ENCODE results near the gene AGPAT2. TPM values are rescaled to one million over a fixed set of nuclear protein-coding genes. Genes with fewer than 3 reads are reported as not detected.

Gene AGPAT2
- total RNA-seq, 2 donors from 2014 or later: 33.4 to 39.8 TPM

DNA sequence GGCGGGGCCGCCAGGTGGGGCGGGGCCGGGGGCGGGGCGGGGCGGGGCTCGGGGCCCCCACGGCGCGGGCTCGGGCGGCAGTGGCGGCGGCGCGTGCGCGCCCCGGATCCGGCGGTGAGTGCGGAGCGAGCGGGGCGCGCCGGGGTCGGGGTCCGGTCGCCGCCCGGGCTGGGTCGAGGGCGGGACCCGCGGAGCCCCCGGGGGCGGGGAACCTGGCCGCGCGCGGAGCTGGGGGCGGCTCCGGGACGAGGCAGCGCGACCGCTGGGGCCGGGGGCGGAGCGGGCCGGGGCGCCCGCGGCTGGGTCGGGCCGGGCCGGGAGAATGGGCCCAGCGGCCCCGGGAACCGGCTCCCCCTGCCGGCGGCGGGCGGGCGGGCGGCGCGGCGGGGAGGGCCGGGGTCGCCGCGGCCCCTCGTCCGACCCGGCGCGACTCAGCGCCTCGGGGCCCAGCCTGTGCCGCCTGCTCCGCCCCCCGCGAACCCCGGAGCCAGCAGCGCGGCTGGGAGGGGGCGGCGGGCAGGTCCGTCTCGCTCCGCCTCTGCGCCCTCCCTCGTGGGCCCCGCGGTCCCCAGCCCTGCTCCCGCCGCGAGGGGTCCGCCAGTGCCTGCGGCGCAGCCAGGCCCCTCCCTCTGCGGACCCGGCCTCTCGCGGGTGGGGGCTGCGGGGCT, 21.4 kb downstream of the AGPAT2 start:
- Histone ChIP-seq H3K9me3 (ENCODE audit: control insufficient read depth, low read length) (no peaks in the 10 kb centered on the region), H3K4me1 (ENCODE audit: control insufficient read depth, insufficient read depth, low read length) (no peaks in the 10 kb centered on the region), H3K9ac (ENCODE audit: extremely low read depth, low read length, poor library complexity, severe bottlenecking) (no peak overlapping the region), H3K36me3 (ENCODE audit: control insufficient read depth, insufficient read depth, low read length) (no peaks in the 10 kb centered on the region), H3K4me3 (ENCODE audit: low read length) (no peak overlapping the region), H3K27me3 (ENCODE audit: control insufficient read depth, insufficient read depth, low read length, poor library complexity, severe bottlenecking) (no peaks in the 10 kb centered on the region), H3K27ac (ENCODE audit: low read depth, low read length) (no peak overlapping the region)
- Mint-ChIP-seq H3K27ac (no peak overlapping the region), H3K36me3 (ENCODE audit: low read depth) (no peaks in the 10 kb centered on the region), H3K9me3 (no peaks in the 10 kb centered on the region), H3K27me3 (ENCODE audit: insufficient read depth) (peaks cover 6% of the 10 kb centered on the region), H3K4me3 (peak overlapping the region; percentile 55), H3K4me1 (no peaks in the 10 kb centered on the region)
- TF ChIP-seq, protein P1, sequence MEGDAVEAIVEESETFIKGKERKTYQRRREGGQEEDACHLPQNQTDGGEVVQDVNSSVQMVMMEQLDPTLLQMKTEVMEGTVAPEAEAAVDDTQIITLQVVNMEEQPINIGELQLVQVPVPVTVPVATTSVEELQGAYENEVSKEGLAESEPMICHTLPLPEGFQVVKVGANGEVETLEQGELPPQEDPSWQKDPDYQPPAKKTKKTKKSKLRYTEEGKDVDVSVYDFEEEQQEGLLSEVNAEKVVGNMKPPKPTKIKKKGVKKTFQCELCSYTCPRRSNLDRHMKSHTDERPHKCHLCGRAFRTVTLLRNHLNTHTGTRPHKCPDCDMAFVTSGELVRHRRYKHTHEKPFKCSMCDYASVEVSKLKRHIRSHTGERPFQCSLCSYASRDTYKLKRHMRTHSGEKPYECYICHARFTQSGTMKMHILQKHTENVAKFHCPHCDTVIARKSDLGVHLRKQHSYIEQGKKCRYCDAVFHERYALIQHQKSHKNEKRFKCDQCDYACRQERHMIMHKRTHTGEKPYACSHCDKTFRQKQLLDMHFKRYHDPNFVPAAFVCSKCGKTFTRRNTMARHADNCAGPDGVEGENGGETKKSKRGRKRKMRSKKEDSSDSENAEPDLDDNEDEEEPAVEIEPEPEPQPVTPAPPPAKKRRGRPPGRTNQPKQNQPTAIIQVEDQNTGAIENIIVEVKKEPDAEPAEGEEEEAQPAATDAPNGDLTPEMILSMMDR (conservative IDR thresholded peaks at IDR 0.05): no peak
- DNase-seq: no peak
- WGBS, 2 experiments (ENCODE audit: insufficient coverage in 1 of 2, insufficient read length in 1 of 2): 0% methylated on average over 33 to 109 of the region's 109 CpGs

DNA sequence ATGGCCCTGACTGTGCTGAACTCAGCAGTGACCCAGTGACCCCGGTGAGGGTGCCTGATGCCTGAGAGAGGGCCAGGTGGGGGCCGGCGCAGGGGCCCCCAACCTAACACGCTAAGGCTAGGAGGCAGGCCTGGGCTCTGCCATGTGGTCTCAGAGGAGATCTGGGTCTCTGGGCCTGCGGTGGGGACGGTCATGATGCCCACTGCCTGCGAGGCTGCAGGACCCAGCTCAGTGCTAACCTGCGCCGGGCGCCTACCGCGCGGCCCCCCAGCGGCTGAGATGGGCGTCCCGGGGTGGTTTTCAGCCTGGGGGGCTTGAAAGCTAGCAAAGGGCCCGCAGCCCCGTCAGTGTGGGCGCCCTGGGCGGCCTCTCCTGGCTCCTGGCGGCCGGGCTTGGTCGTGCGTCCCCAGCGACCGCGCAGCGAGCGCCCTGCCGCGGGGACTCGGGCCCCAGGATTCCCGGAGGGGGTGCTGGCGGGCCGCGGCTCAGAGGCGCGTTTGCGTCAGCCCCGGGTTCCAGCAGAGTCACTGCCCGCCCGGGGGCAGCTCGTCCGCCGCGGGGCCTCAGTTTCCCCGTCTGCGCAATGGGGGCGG, 22.1 kb downstream of the AGPAT2 start:
- H3K27ac Mint-ChIP-seq: no peak overlapping the region
- no peaks in the 10 kb centered on the region for H3K4me1 ChIP-seq (ENCODE audit: control insufficient read depth, insufficient read depth, low read length)
- TF ChIP-seq, protein P1 (conservative IDR thresholded peaks at IDR 0.05): peak; percentile 74
- 21 to 24% methylated on average over 18 to 49 of the region's 49 CpGs for WGBS, 2 experiments (ENCODE audit: insufficient coverage in 1 of 2, insufficient read length in 1 of 2)
- no peaks in the 10 kb centered on the region for H3K27me3 ChIP-seq (ENCODE audit: control insufficient read depth, insufficient read depth, low read length, poor library complexity, severe bottlenecking)
- no peak overlapping the region for H3K9ac ChIP-seq (ENCODE audit: extremely low read depth, low read length, poor library complexity, severe bottlenecking)
- no peaks in the 10 kb centered on the region for H3K36me3 Mint-ChIP-seq (ENCODE audit: low read depth)
- no peak overlapping the region for H3K4me3 ChIP-seq (ENCODE audit: low read length)
- peaks cover 6% of the 10 kb centered on the region for H3K27me3 Mint-ChIP-seq (ENCODE audit: insufficient read depth)
- H3K4me3 Mint-ChIP-seq: peak overlapping the region; percentile 60
- DNase-seq: peak; percentile 85
- no peak overlapping the region for H3K27ac ChIP-seq (ENCODE audit: low read depth, low read length)
- H3K4me1 Mint-ChIP-seq: no peaks in the 10 kb centered on the region
- no peaks in the 10 kb centered on the region for H3K9me3 Mint-ChIP-seq
- no peaks in the 10 kb centered on the region for H3K36me3 ChIP-seq (ENCODE audit: control insufficient read depth, insufficient read depth, low read length)
- no peaks in the 10 kb centered on the region for H3K9me3 ChIP-seq (ENCODE audit: control insufficient read depth, low read length)

DNA sequence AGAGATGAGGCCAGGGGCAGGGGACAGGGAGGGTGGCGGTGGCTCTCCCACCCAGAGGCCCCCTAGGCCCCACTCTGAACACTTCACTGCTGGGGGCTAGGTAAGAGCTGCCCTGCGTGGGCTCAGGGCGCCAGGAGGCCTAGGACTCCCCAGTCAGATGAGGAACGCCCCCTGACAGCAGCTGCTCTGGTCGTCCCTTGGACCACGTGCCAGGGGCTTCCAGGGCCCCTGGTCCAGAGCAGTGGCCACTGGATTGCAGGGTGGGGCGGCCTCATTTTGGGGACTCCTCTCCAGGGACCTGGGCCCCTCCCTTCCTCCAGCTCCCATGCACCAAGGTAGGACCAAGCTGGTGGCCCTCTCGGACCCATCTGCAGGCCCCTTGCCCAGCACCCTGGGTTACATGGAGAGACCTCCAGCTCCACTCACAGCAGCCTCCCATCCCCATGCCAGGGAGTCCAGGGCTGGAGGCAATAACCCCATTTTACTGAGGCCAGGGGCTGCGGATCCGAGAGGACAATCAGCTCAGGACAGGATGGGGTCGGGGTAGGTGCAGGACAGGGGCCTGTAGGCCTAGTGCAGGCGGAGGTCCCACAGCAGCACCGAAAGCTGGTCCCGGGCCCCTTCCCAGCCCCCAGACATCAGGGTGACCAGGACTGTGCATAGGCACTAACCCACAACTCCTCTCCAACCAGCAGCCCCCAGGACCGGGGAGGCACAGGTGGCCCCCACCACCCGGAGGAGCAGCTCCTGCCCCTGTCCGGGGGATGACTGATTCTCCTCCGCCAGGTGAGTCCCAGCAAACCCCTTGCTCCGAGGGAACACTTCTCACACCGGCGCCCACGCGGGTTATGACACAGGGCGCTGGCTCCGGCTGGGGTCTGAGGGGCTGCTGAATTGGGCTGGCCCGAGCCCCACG, 23.0 kb downstream of the AGPAT2 start:
- Histone ChIP-seq H3K9me3 (ENCODE audit: control insufficient read depth, low read length) (no peaks in the 10 kb centered on the region), H3K27ac (ENCODE audit: low read depth, low read length) (no peak overlapping the region), H3K4me3 (ENCODE audit: low read length) (no peak overlapping the region), H3K9ac (ENCODE audit: extremely low read depth, low read length, poor library complexity, severe bottlenecking) (no peak overlapping the region), H3K4me1 (ENCODE audit: control insufficient read depth, insufficient read depth, low read length) (no peaks in the 10 kb centered on the region), H3K27me3 (ENCODE audit: control insufficient read depth, insufficient read depth, low read length, poor library complexity, severe bottlenecking) (no peaks in the 10 kb centered on the region), H3K36me3 (ENCODE audit: control insufficient read depth, insufficient read depth, low read length) (no peaks in the 10 kb centered on the region)
- TF ChIP-seq, protein P1 (conservative IDR thresholded peaks at IDR 0.05): no peak
- 90 to 92% methylated on average over 18 to 27 of the region's 27 CpGs for WGBS, 2 experiments (ENCODE audit: insufficient coverage in 1 of 2, insufficient read length in 1 of 2)
- peak overlapping the region; percentile 60 for H3K4me3 Mint-ChIP-seq
- H3K27me3 Mint-ChIP-seq (ENCODE audit: insufficient read depth): peaks cover 6% of the 10 kb centered on the region
- no peak overlapping the region for H3K27ac Mint-ChIP-seq
- H3K9me3 Mint-ChIP-seq: no peaks in the 10 kb centered on the region
- no peak for DNase-seq
- no peaks in the 10 kb centered on the region for H3K4me1 Mint-ChIP-seq
- H3K36me3 Mint-ChIP-seq (ENCODE audit: low read depth): no peaks in the 10 kb centered on the region

All from endodermal cell (in vitro differentiated cells).